OCI-LY3 (cell line): ENCODE data around the gene SART3.

ENCODE experiments used
- H2AFZ ChIP-seq: fragments of 200-600, 300-600 bp; shearing (Covaris generic); 2 replicates; pipeline ENCODE4 v1.6.0; 2014; ENCODE audit warnings: antibody characterized with exemption, low read depth, low read length
- H3K27ac ChIP-seq: fragments of 200-600, 300-600 bp; sonication (generic); 2 replicates; pipeline ENCODE4 v1.5.1; 2014; ENCODE audit warnings: mild to moderate bottlenecking, low read length, moderate library complexity, mixed read lengths
- H3K27me3 ChIP-seq: fragments of 200-600, 300-600 bp; sonication (generic); 2 replicates; pipeline ENCODE4 v1.6.1; 2014; ENCODE audit warnings: low read depth, low read length, mixed read lengths
- H3K36me3 ChIP-seq: fragments of 200-600, 300-600 bp; sonication (generic); replicated peaks from 2 replicates; pipeline ENCODE3; 2014; ENCODE audit warnings: low read depth, low read length, mixed read lengths
- H3K4me1 ChIP-seq: fragments of 300-600, 200-600 bp; sonication (generic); 2 replicates; pipeline ENCODE4 v1.6.1; 2014; ENCODE audit warnings: low read length, mixed read lengths
- H3K4me2 ChIP-seq: fragments of 200-600, 300-600 bp; sonication (generic); 2 replicates; pipeline ENCODE4 v1.6.1; 2014; ENCODE audit warnings: low read length, mixed read lengths
- H3K4me3 ChIP-seq: fragments of 300-600, 200-600 bp; sonication (generic); 2 replicates; pipeline ENCODE4 v1.5.1; 2014; ENCODE audit warnings: antibody characterized with exemption, mild to moderate bottlenecking, low read length, moderate library complexity
- H3K79me2 ChIP-seq: fragments of 300-600, 200-600 bp; shearing (Covaris generic); 2 replicates; pipeline ENCODE4 v1.6.1; 2014; ENCODE audit warnings: mild to moderate bottlenecking, low read length, mixed read lengths
- H3K9ac ChIP-seq: fragments of 300-600, 200-600 bp; shearing (Covaris generic); 2 replicates; pipeline ENCODE4 v1.6.0; 2014; ENCODE audit warnings: mild to moderate bottlenecking, low read length, moderate library complexity
- H3K9me3 ChIP-seq: fragments of 200-600, 300-600 bp; shearing (Covaris generic); 2 replicates; pipeline ENCODE4 v1.6.1; 2014; ENCODE audit warnings: low read length, mixed read lengths; ENCODE audit not compliant: insufficient read depth
- H4K20me1 ChIP-seq: fragments of 200-600, 300-600 bp; sonication (generic); 2 replicates; pipeline ENCODE4 v1.6.1; 2016; ENCODE audit warnings: low read length, mixed read lengths; ENCODE audit not compliant: insufficient read depth
- EZH2phosphoT487 ChIP-seq: fragments of 200-600 bp; shearing (Covaris generic); IDR thresholded peaks from 2 replicates; pipeline ENCODE4 v1.6.1; 2018; ENCODE audit warnings: antibody characterized with exemption, mixed run types, low read depth
- TF ChIP-seq, protein P1 (sequence below): fragments of 200-600, 300-600 bp; sonication (generic); IDR thresholded peaks from 2 replicates; pipeline ENCODE4 v1.5.1; 2014; ENCODE audit warnings: antibody characterized with exemption, low read length, low read depth

The SART3 gene

DNA sequence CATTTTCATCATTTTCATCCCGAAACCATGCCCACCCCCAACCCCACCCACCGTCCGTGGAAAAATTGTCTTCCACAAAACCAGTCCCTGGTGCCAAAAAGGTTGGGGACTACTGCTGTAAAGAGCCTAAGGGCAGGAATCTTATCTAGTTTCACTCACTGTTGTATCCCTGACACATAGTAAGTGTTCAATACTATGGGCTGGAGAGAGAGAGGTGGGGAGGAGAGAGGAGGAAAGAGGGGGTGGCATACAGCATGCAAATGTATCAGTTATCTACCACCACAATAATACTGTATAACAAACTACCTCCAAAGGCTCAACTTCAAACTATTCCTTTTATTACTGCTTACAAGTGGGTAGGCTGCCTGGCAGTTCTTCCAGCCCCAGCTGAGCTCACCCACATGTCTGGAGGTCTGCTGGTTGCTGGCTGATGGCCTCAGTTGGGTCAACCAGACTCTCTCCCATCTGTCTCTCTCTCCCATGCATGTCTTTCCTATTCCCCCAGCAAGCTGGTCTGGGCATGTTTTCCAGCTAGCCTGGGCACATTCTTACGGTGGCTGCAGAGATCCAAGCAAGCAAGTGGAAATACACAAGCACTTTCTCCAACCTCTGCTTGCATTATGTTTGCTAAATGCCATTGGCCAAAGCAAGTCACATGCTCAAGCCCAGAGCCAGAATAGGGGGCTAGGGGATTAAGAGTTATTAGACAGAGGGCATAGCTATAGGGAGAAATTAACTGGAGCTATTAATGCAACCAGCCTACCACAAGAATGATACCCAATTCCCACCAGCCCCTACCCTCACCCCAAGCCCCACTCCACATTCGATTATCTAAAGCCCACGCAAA is 77.5 kb downstream of the SART3 start:
- H3K4me2 ChIP-seq = no peak overlapping the region
- no peak overlapping the region for H3K4me3 ChIP-seq

DNA sequence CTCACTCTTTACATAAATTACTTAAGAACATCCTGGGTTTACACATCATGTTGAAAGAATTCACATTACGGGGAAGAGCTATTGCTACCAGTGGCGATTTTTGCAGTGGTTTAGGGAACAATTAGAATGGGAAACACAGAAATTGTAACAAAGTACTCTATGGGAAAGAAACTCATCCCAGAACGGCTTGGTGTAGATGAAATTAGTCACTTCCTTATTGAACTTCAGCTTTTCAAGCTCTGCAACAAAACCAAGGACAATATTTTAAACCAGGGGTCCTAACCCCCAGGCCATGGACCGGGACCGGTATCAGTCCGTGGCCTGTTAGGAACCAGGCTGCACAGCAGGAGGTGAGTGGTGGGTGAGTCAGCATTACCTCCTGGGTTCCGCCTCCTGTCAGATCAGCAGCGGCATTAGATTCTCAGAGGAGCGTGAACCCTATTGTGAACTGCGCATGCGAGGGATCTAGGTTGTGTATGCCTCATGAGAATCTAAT is 78.2 kb downstream of the SART3 start:
- no peak overlapping the region for H3K9ac ChIP-seq
- H4K20me1 ChIP-seq = no peaks in the 10 kb centered on the region
- H2AFZ ChIP-seq = no peak overlapping the region
- H3K4me1 ChIP-seq = peaks cover 4% of the 10 kb centered on the region; the same call in 1 of the 2 replicates
- no peak overlapping the region for H3K4me2 ChIP-seq
- H3K4me3 ChIP-seq = no peak overlapping the region
- no peak overlapping the region for H3K27ac ChIP-seq
- TF ChIP-seq, protein P1, sequence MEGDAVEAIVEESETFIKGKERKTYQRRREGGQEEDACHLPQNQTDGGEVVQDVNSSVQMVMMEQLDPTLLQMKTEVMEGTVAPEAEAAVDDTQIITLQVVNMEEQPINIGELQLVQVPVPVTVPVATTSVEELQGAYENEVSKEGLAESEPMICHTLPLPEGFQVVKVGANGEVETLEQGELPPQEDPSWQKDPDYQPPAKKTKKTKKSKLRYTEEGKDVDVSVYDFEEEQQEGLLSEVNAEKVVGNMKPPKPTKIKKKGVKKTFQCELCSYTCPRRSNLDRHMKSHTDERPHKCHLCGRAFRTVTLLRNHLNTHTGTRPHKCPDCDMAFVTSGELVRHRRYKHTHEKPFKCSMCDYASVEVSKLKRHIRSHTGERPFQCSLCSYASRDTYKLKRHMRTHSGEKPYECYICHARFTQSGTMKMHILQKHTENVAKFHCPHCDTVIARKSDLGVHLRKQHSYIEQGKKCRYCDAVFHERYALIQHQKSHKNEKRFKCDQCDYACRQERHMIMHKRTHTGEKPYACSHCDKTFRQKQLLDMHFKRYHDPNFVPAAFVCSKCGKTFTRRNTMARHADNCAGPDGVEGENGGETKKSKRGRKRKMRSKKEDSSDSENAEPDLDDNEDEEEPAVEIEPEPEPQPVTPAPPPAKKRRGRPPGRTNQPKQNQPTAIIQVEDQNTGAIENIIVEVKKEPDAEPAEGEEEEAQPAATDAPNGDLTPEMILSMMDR = no peak
- TF ChIP-seq EZH2phosphoT487 = no peak
- no peaks in the 10 kb centered on the region for H3K9me3 ChIP-seq
- no peaks in the 10 kb centered on the region for H3K36me3 ChIP-seq
- H3K79me2 ChIP-seq = no peaks in the 10 kb centered on the region
- no peaks in the 10 kb centered on the region for H3K27me3 ChIP-seq

More for the DNA sequence above, 77.5 kb downstream of the SART3 start:
- Histone ChIP-seq H2AFZ (no peak overlapping the region), H3K27ac (no peak overlapping the region), H3K9me3 (no peaks in the 10 kb centered on the region), H3K36me3 (no peaks in the 10 kb centered on the region), H3K9ac (no peak overlapping the region), H3K4me1 (peaks cover 4% of the 10 kb centered on the region; the same call in 1 of the 2 replicates), H3K27me3 (no peaks in the 10 kb centered on the region), H3K79me2 (no peaks in the 10 kb centered on the region), H4K20me1 (no peaks in the 10 kb centered on the region)
- TF ChIP-seq EZH2phosphoT487 = no peak
- TF ChIP-seq, protein P1 = no peak

DNA sequence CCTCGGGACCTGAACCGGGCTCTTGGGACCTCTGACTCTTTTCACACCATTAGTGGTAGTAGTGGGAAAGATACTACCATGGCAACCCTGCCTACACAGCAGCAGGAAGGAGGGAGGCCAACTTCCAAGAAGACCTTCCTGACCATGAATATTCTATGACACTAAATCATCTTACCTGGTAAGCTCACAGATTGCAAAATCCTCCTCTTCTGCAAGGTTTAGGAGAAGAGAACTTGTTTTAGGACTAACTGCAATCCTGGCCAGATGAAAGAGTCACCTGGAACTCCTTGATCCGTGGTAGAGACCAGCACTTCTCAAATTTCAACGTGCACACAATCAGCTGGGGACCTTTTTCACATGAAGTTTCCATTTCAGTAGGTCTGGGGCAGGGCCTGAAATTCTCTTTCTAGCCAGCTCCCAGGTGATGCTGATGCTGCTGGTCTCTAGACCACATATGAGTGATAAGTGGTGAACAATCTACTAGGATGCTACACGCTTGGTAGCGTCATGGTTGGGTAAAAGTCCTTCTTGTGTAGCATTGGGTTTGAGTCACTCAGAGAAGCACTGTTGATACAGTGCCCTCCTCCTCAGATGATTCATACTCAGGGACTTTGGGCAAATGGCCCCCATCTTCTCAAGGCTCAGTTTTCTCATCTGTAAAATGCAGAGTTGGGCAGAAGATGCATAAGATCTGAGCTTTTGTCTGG is 81.5 kb downstream of the SART3 start:
- Histone ChIP-seq H3K36me3 (no peaks in the 10 kb centered on the region), H3K4me2 (no peak overlapping the region), H3K27ac (no peak overlapping the region), H4K20me1 (no peaks in the 10 kb centered on the region), H3K9me3 (no peaks in the 10 kb centered on the region), H3K4me1 (peaks cover 4% of the 10 kb centered on the region; the same call in 1 of the 2 replicates), H3K9ac (no peak overlapping the region), H3K27me3 (no peaks in the 10 kb centered on the region), H3K4me3 (no peak overlapping the region), H3K79me2 (no peaks in the 10 kb centered on the region), H2AFZ (no peak overlapping the region)
- TF ChIP-seq, protein P1 = no peak
- TF ChIP-seq EZH2phosphoT487 = no peak
